Right lobe of liver (tissue), 6 donors: ENCODE measurements around the gene PTCSC3. TPM values are rescaled to one million over a fixed set of nuclear protein-coding genes. Genes with fewer than 3 reads are reported as not detected.
"Not testable (repeated sequence)": the region's sequence is repeated elsewhere in the genome, so short reads cannot be mapped to it uniquely, and the experiment has no call there.

ENCODE experiments used
- ATAC-seq, 4 donors: fragments of 200-7000 bp; cut with Tn5 transposase; one replicate each; pipeline ENCODE4 v1.9.1; 2020; ENCODE audit warnings: mild to moderate bottlenecking in 4 of 4, moderate library complexity in 4 of 4
- DNase-seq, 3 donors: peaks; one replicate each; pipeline ENCODE4 v3.0.0-alpha.2; 2020
- H3K27ac ChIP-seq, 3 donors: fragments of 200-600 bp; one replicate each; pipeline ENCODE4 v1.8.0; 2022
- H3K27me3 ChIP-seq, 2 donors: fragments of 200-600 bp; one replicate each; pipeline ENCODE4 v1.8.0; 2022
- H3K36me3 ChIP-seq, 4 donors: fragments of 200-600 bp; sonication (generic) in 1 of 4; one replicate each; pipeline versions ENCODE4 v1.5.1 to v1.8.0; 2017 to 2022; ENCODE audit warnings: control low read depth in 1 of 4
- H3K4me1 ChIP-seq, 4 donors: fragments of 200-600 bp; sonication (generic) in 1 of 4; one replicate each; pipeline versions ENCODE4 v1.5.1 to v1.8.0; 2017 to 2022; ENCODE audit warnings: control low read depth in 1 of 4
- H3K4me3 ChIP-seq, 3 donors: fragments of 200-600 bp; one replicate each; pipeline ENCODE4 v1.8.0; 2022
- H3K9me3 ChIP-seq, 4 donors: fragments of 200-600 bp; sonication (generic) in 1 of 4; one replicate each; pipeline versions ENCODE4 v1.5.1 to v1.8.0; 2017 to 2022; ENCODE audit warnings: control low read depth in 1 of 4
- CTCF ChIP-seq, 4 donors: fragments of 200-600 bp in 3 of 4; fragments of 450-650 bp in 1 of 4; IDR thresholded peaks; one replicate each; pipeline versions ENCODE4 v1.5.1 to v1.8.0; 2016 to 2022; ENCODE audit warnings: antibody characterized with exemption in 4 of 4, mild to moderate bottlenecking in 2 of 4
- POLR2A ChIP-seq: fragments of 450-650 bp; IDR thresholded peaks from one replicate; pipeline ENCODE4 v1.6.1; 2017; ENCODE audit warnings: antibody characterized with exemption, mild to moderate bottlenecking
- WGBS: methylation state at CpG from one replicate; pipeline ENCODE4 v1.1.6; 2018; ENCODE audit warnings: low coverage, low lambda C conversion rate; ENCODE audit not compliant: insufficient coverage; ENCODE audit errors: missing lambda C conversion rate; 5-methylcytosine and 5-hydroxymethylcytosine counted together
- intact Hi-C, 2 donors: fragments of 100-400 bp; cut with DNase I; formaldehyde crosslinking; loops; one replicate each; pipeline versions ENCODE4 v1.11.2 to v1.14.1; 2022
- total RNA-seq, 6 experiments: library from RNA; depleted of rRNA in 2 of 6; stranded (reverse); fragments of >200 nt in 2 of 6; fragmentation: NEBNext Ultra II Directional in 3 of 6; extraction: Animal tissue kit (Norgen Biotek cat#: 25700) in 3 of 6; gene quantifications; one replicate each; pipeline versions ENCODE4 v1.1.0 to v1.2.4, GENCODE V29; 2016 to 2023
- donor health status: DM: no; HTN: yes; CAD: no.
- donor health status: DM: no; HTN: no; CAD: no.
- donor health status: DM: no; HTN: no; CAD: no.
- donor health status: DM: no; HTN: yes; CAD: no.
- donor health status: DM: no; HTN: yes; CAD: no.

PTCSC3 gene
- total RNA-seq, 6 experiments from 2014 or later = not detected

GRCh38 chr14:36113341-36113740 is 63.2 kb downstream of the PTCSC3 start:
- 44% methylated on average over 4 of the region's 4 CpGs for WGBS
- H3K9me3 ChIP-seq = no peaks in the 10 kb centered on the region
- H3K36me3 ChIP-seq = no peaks in the 10 kb centered on the region
- H3K27ac ChIP-seq = no peak overlapping the region
- no peak for ATAC-seq
- H3K27me3 ChIP-seq = no peaks in the 10 kb centered on the region
- H3K4me1 ChIP-seq = no peaks in the 10 kb centered on the region
- H3K4me3 ChIP-seq = no peak overlapping the region
- no peak for DNase-seq
- intact Hi-C loops = no loop called here
- no peak for TF ChIP-seq CTCF (IDR thresholded peaks at IDR 0.05)
- no peak for TF ChIP-seq POLR2A

GRCh38 chr14:36111822-36112583 is 64.5 kb downstream of the PTCSC3 start:
- Histone ChIP-seq H3K9me3 (no peaks in the 10 kb centered on the region), H3K4me1 (no peaks in the 10 kb centered on the region), H3K4me3 (no peak overlapping the region), H3K27ac (no peak overlapping the region), H3K36me3 (no peaks in the 10 kb centered on the region), H3K27me3 (no peaks in the 10 kb centered on the region)
- no peak for TF ChIP-seq POLR2A
- ATAC-seq (no peak), DNase-seq (no peak)
- intact Hi-C loops = no loop called here
- WGBS = 62% methylated on average over 3 of the region's 3 CpGs

GRCh38 chr14:36105401-36105800 is 71.1 kb downstream of the PTCSC3 start:
- no peak for TF ChIP-seq POLR2A
- no peak for TF ChIP-seq CTCF (IDR thresholded peaks at IDR 0.05)
- H3K9me3 ChIP-seq = no peaks in the 10 kb centered on the region
- ATAC-seq (no peak), DNase-seq (no peak)
- intact Hi-C loops = no loop called here
- WGBS = 0% methylated on average over 1 of the region's 1 CpG
- H3K27me3 ChIP-seq = no peaks in the 10 kb centered on the region
- H3K4me3 ChIP-seq = no peak overlapping the region
- H3K4me1 ChIP-seq = no peaks in the 10 kb centered on the region
- H3K36me3 ChIP-seq = no peaks in the 10 kb centered on the region
- no peak overlapping the region for H3K27ac ChIP-seq

- H3K27ac ChIP-seq, H3K4me1 ChIP-seq, intact Hi-C loops, H3K27me3 ChIP-seq, H3K36me3 ChIP-seq, ATAC-seq, DNase-seq, H3K4me3 ChIP-seq, H3K9me3 ChIP-seq: not testable (repeated sequence)
- 44% methylated on average over 4 of the region's 7 CpGs for WGBS
Measured at GRCh38 chr14:36104258-36104657, 72.3 kb downstream of the PTCSC3 start.

GRCh38 chr14:36099619-36100018 is 76.9 kb downstream of the PTCSC3 start:
- intact Hi-C loops = no loop called here
- H3K4me3 ChIP-seq = no peak overlapping the region
- no peaks in the 10 kb centered on the region for H3K36me3 ChIP-seq
- WGBS = 77% methylated on average over 4 of the region's 4 CpGs
- no peaks in the 10 kb centered on the region for H3K27me3 ChIP-seq
- no peak for ATAC-seq
- no peaks in the 10 kb centered on the region for H3K4me1 ChIP-seq
- no peak for TF ChIP-seq POLR2A
- no peak for TF ChIP-seq CTCF (IDR thresholded peaks at IDR 0.05)
- no peak for DNase-seq
- H3K27ac ChIP-seq = no peak overlapping the region
- H3K9me3 ChIP-seq = no peaks in the 10 kb centered on the region
